C4-2B (cell line): Measurements from ENCODE around the gene AMT.

Source experiments
- CTCF ChIP-seq: fragments of 450-650 bp; conservative IDR thresholded peaks from 2 replicates; pipeline ENCODE4 v1.5.1; 2017; ENCODE audit warnings: mild to moderate bottlenecking
- ZFX ChIP-seq: fragments of 450-650 bp; IDR thresholded peaks from 2 replicates; pipeline ENCODE4 v1.6.1; 2017

GRCh38 chr3:49416867-49417266 is 5.4 kb downstream of the AMT start:
- TF ChIP-seq CTCF (no peak), ZFX (no peak)
